WTC11 (cell line): ENCODE data around the gene MAP6D1. TPM values are rescaled to one million over a fixed set of nuclear protein-coding genes. Genes with fewer than 3 reads are reported as not detected.

ENCODE experiments used
- ATAC-seq: fragments of 200-7000 bp; cut with Tn5 transposase; 2 replicates; pipeline ENCODE4 v1.10.0; 2021; ENCODE audit warnings: mild to moderate bottlenecking, moderate library complexity
- CTCF ChIA-PET: fragments of 300-600 bp; sonication (Branson Sonifier 250); formaldehyde crosslinking; loops from one replicate; lab custom pipeline; 2021; ENCODE audit warnings: antibody characterized with exemption; lab: Charles Lee
- POLR2A ChIA-PET: fragments of 350-600 bp; sonication (Branson Sonifier 250); formaldehyde crosslinking; loops from one replicate; lab custom pipeline; 2021; ENCODE audit warnings: antibody characterized with exemption; lab: Charles Lee
- DNase-seq: peaks from one replicate; pipeline ENCODE4 v3.0.0; 2021; ENCODE audit warnings: low spot score
- H3K27ac Mint-ChIP-seq: 2 replicates; pipeline ENCODE4 v1.8.0; 2021; ENCODE audit warnings: mixed read lengths
- H3K27me3 Mint-ChIP-seq: 2 replicates; pipeline ENCODE4 v1.8.0; 2021; ENCODE audit warnings: low read depth, mild to moderate bottlenecking, moderate library complexity, mixed read lengths
- H3K36me3 Mint-ChIP-seq: 2 replicates; pipeline ENCODE4 v1.8.0; 2021; ENCODE audit warnings: mixed read lengths
- H3K4me1 Mint-ChIP-seq: 2 replicates; pipeline ENCODE4 v1.8.0; 2022; ENCODE audit warnings: mixed read lengths
- H3K4me3 Mint-ChIP-seq: 2 replicates; pipeline ENCODE4 v1.8.0; 2021; ENCODE audit warnings: mild to moderate bottlenecking, moderate library complexity, mixed read lengths
- H3K9me3 Mint-ChIP-seq: 2 replicates; pipeline ENCODE4 v1.8.0; 2021; ENCODE audit warnings: mixed read lengths
- E2F5 ChIP-seq: sonication (generic); formaldehyde crosslinking; IDR thresholded peaks from 2 replicates; pipeline ENCODE4 v1.8.1; 2022; ENCODE audit warnings: mild to moderate bottlenecking, moderate library complexity, missing genetic modification reagents
- ELF4 ChIP-seq: sonication (generic); formaldehyde crosslinking; IDR thresholded peaks from 2 replicates; pipeline ENCODE4 v1.8.1; 2022; ENCODE audit warnings: low read depth, mild to moderate bottlenecking, moderate library complexity, missing genetic modification reagents
- ESRRA ChIP-seq: sonication (generic); formaldehyde crosslinking; IDR thresholded peaks from 2 replicates; pipeline ENCODE4 v1.8.1; 2022; ENCODE audit warnings: mild to moderate bottlenecking, missing genetic modification reagents, borderline replicate concordance
- ETV6 ChIP-seq: sonication (generic); formaldehyde crosslinking; IDR thresholded peaks from 2 replicates; pipeline ENCODE4 v1.8.1; 2022; ENCODE audit warnings: mild to moderate bottlenecking, missing genetic modification reagents
- GRHL2 ChIP-seq: fragments of 250-450 bp; sonication (Bioruptor Pico); IDR thresholded peaks from 2 replicates; pipeline ENCODE4 v1.8.0; 2022; ENCODE audit warnings: mild to moderate bottlenecking, moderate library complexity; ENCODE audit not compliant: insufficient replicate concordance, severe bottlenecking
- PRDM15 ChIP-seq: sonication (generic); formaldehyde crosslinking; IDR thresholded peaks from 2 replicates; pipeline ENCODE4 v1.8.0; 2022; ENCODE audit warnings: missing genetic modification reagents
- ZBTB43 ChIP-seq: sonication (generic); formaldehyde crosslinking; IDR thresholded peaks from 2 replicates; pipeline ENCODE4 v1.8.1; 2023; ENCODE audit warnings: mild to moderate bottlenecking, missing genetic modification reagents
- ZNF219 ChIP-seq: sonication (generic); formaldehyde crosslinking; IDR thresholded peaks from 2 replicates; pipeline ENCODE4 v1.8.0; 2023; ENCODE audit warnings: missing genetic modification reagents, mild to moderate bottlenecking, borderline replicate concordance
- ZNF416 ChIP-seq: fragments of 250-450 bp; sonication (Bioruptor Pico); IDR thresholded peaks from 2 replicates; pipeline ENCODE4 v1.9.0; 2021; ENCODE audit warnings: mild to moderate bottlenecking, inconsistent platforms
- ZNF423 ChIP-seq: fragments of 250-450 bp; sonication (Bioruptor Pico); IDR thresholded peaks from 2 replicates; pipeline ENCODE4 v2.1.2; 2022; ENCODE audit warnings: mild to moderate bottlenecking, moderate library complexity
- total RNA-seq: library from RNA; stranded (reverse); gene quantifications from 3 replicates; pipeline ENCODE4 v1.2.3, GENCODE V29; 2021
- TF ChIP-seq, protein P1 (sequence below): fragments of 250-450 bp; sonication (Bioruptor Pico); IDR thresholded peaks from 2 replicates; pipeline ENCODE4 v1.9.0; 2021; ENCODE audit warnings: mild to moderate bottlenecking
- TF ChIP-seq, protein P2 (sequence below): fragments of 250-450 bp; sonication (Bioruptor Pico); IDR thresholded peaks from 2 replicates; pipeline ENCODE4 v1.9.0; 2021; ENCODE audit warnings: mild to moderate bottlenecking
- TF ChIP-seq, protein P3 (sequence below): sonication (generic); formaldehyde crosslinking; IDR thresholded peaks from 2 replicates; pipeline ENCODE4 v1.8.0; 2023; ENCODE audit warnings: missing genetic modification reagents
- TF ChIP-seq, protein P4 (sequence below): sonication (generic); formaldehyde crosslinking; IDR thresholded peaks from 2 replicates; pipeline ENCODE4 v1.8.1; 2023; ENCODE audit warnings: mild to moderate bottlenecking, missing genetic modification reagents, borderline replicate concordance

Gene MAP6D1
- total RNA-seq, 1 experiment from 2014 or later = 6.3 TPM

GRCh38 chr3:183868796-183869195 lies 43.4 kb upstream of the MAP6D1 start:
- ATAC-seq = no peak
- Mint-ChIP-seq H3K36me3 (peaks cover 35% of the 10 kb centered on the region), H3K9me3 (peaks cover 6% of the 10 kb centered on the region; the same call in 1 of the 2 replicates), H3K4me1 (no peaks in the 10 kb centered on the region), H3K27me3 (no peaks in the 10 kb centered on the region), H3K27ac (no peak overlapping the region), H3K4me3 (no peak overlapping the region)
- ChIA-PET CTCF (no interaction called here), POLR2A (no interaction called here)
- DNase-seq = no peak
- no peak for TF ChIP-seq ETV6 (CRISPR knock-in tag)
- TF ChIP-seq, protein P1, sequence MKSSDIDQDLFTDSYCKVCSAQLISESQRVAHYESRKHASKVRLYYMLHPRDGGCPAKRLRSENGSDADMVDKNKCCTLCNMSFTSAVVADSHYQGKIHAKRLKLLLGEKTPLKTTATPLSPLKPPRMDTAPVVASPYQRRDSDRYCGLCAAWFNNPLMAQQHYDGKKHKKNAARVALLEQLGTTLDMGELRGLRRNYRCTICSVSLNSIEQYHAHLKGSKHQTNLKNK (CRISPR knock-in tag) = no peak
- TF ChIP-seq, protein P2, sequence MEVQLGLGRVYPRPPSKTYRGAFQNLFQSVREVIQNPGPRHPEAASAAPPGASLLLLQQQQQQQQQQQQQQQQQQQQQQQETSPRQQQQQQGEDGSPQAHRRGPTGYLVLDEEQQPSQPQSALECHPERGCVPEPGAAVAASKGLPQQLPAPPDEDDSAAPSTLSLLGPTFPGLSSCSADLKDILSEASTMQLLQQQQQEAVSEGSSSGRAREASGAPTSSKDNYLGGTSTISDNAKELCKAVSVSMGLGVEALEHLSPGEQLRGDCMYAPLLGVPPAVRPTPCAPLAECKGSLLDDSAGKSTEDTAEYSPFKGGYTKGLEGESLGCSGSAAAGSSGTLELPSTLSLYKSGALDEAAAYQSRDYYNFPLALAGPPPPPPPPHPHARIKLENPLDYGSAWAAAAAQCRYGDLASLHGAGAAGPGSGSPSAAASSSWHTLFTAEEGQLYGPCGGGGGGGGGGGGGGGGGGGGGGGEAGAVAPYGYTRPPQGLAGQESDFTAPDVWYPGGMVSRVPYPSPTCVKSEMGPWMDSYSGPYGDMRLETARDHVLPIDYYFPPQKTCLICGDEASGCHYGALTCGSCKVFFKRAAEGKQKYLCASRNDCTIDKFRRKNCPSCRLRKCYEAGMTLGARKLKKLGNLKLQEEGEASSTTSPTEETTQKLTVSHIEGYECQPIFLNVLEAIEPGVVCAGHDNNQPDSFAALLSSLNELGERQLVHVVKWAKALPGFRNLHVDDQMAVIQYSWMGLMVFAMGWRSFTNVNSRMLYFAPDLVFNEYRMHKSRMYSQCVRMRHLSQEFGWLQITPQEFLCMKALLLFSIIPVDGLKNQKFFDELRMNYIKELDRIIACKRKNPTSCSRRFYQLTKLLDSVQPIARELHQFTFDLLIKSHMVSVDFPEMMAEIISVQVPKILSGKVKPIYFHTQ (CRISPR knock-in tag) = no peak

DNA sequence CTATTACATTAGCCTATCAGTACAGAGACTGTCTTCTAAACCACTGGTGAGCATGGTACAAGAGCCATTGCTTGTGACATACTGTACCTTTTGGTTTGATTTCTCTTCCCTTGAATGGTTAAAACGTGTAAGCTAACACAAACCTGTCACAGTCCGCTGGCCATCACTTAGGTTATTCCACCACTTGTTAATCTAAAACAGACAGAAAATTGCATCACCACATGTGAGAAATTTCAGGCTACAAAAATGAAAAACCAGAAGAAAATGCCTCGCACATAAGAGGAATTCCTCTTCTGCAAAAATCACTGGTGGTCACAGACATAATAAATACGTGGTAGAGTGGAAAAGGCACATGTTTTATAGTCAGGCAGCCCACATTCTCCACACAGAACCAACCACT lies 37.2 kb upstream of the MAP6D1 start:
- ChIA-PET CTCF (no interaction called here), POLR2A (no interaction called here)
- DNase-seq (no peak), ATAC-seq (no peak)
- Mint-ChIP-seq H3K4me3 (no peak overlapping the region), H3K27me3 (no peaks in the 10 kb centered on the region), H3K9me3 (peaks cover 6% of the 10 kb centered on the region; the same call in 1 of the 2 replicates), H3K4me1 (no peaks in the 10 kb centered on the region), H3K36me3 (peaks cover 72% of the 10 kb centered on the region), H3K27ac (no peak overlapping the region)
- TF ChIP-seq ETV6 (CRISPR knock-in tag) (no peak), ZNF416 (CRISPR knock-in tag) (no peak), ZBTB43 (CRISPR knock-in tag) (no peak)
- TF ChIP-seq, protein P3, sequence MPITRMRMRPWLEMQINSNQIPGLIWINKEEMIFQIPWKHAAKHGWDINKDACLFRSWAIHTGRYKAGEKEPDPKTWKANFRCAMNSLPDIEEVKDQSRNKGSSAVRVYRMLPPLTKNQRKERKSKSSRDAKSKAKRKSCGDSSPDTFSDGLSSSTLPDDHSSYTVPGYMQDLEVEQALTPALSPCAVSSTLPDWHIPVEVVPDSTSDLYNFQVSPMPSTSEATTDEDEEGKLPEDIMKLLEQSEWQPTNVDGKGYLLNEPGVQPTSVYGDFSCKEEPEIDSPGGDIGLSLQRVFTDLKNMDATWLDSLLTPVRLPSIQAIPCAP (CRISPR knock-in tag) = no peak

DNA sequence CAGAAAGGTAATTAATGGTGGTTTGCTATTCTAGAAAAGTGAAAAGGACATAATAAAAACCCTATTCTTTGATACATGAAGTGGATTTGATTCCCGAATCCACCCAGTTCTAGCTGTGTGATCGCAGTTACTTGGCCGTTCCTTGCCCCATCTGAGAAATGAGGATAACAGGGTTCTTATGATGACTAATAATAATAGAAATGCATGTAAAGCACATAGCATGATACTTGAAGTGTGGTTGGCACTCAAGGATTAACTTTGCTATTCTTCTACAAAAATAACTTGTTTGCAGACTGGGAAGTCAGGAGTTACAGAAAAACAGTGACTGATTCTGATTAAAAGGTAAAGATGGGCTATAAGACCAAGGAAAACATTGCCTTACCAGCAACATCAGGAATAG lies 32.5 kb upstream of the MAP6D1 start:
- H3K4me3 Mint-ChIP-seq = no peak overlapping the region
- POLR2A ChIA-PET = no interaction called here
- peaks cover 70% of the 10 kb centered on the region for H3K36me3 Mint-ChIP-seq
- H3K4me1 Mint-ChIP-seq = no peaks in the 10 kb centered on the region
- CTCF ChIA-PET = no interaction called here
- DNase-seq = no peak
- no peaks in the 10 kb centered on the region for H3K27me3 Mint-ChIP-seq
- no peak for ATAC-seq
- H3K9me3 Mint-ChIP-seq = peaks cover 9% of the 10 kb centered on the region
- TF ChIP-seq, protein P3 (CRISPR knock-in tag) = no peak
- TF ChIP-seq GRHL2 (CRISPR knock-in tag) (no peak), PRDM15 (CRISPR knock-in tag) (no peak), E2F5 (no peak), ZNF219 (CRISPR knock-in tag) (no peak), ZNF423 (CRISPR knock-in tag) (no peak), ESRRA (CRISPR knock-in tag) (no peak), ETV6 (CRISPR knock-in tag) (no peak), ELF4 (CRISPR knock-in tag) (no peak)
- TF ChIP-seq, protein P4, sequence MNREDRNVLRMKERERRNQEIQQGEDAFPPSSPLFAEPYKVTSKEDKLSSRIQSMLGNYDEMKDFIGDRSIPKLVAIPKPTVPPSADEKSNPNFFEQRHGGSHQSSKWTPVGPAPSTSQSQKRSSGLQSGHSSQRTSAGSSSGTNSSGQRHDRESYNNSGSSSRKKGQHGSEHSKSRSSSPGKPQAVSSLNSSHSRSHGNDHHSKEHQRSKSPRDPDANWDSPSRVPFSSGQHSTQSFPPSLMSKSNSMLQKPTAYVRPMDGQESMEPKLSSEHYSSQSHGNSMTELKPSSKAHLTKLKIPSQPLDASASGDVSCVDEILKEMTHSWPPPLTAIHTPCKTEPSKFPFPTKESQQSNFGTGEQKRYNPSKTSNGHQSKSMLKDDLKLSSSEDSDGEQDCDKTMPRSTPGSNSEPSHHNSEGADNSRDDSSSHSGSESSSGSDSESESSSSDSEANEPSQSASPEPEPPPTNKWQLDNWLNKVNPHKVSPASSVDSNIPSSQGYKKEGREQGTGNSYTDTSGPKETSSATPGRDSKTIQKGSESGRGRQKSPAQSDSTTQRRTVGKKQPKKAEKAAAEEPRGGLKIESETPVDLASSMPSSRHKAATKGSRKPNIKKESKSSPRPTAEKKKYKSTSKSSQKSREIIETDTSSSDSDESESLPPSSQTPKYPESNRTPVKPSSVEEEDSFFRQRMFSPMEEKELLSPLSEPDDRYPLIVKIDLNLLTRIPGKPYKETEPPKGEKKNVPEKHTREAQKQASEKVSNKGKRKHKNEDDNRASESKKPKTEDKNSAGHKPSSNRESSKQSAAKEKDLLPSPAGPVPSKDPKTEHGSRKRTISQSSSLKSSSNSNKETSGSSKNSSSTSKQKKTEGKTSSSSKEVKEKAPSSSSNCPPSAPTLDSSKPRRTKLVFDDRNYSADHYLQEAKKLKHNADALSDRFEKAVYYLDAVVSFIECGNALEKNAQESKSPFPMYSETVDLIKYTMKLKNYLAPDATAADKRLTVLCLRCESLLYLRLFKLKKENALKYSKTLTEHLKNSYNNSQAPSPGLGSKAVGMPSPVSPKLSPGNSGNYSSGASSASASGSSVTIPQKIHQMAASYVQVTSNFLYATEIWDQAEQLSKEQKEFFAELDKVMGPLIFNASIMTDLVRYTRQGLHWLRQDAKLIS (CRISPR knock-in tag) = no peak
- H3K27ac Mint-ChIP-seq = no peak overlapping the region
